T-helper 2 cell treated with Interferon-gamma antibody and Interleukin-4, amounts not matched to agents 5 μg/mL and 100 μg/mL, for 36 hours (primary cell): ENCODE data around the gene OR5AR1.
"Not testable (repeated sequence)": the region's sequence is repeated elsewhere in the genome, so short reads cannot be mapped to it uniquely, and the experiment has no call there.

Source experiments
- DNase-seq: peaks from one replicate; pipeline ENCODE4 v3.0.0; 2021; ENCODE audit warnings: low spot score
- H3K27ac Mint-ChIP-seq: one replicate; pipeline ENCODE4 v1.8.0; 2021; ENCODE audit warnings: mild to moderate bottlenecking, mixed read lengths
- H3K27me3 Mint-ChIP-seq: one replicate; pipeline ENCODE4 v1.8.0; 2021; ENCODE audit warnings: low read depth, mixed read lengths
- H3K36me3 Mint-ChIP-seq: one replicate; pipeline ENCODE4 v1.8.0; 2021; ENCODE audit warnings: low read depth, mixed read lengths
- H3K4me1 Mint-ChIP-seq: one replicate; pipeline ENCODE4 v1.8.0; 2021; ENCODE audit warnings: low read depth, mixed read lengths
- H3K4me3 Mint-ChIP-seq: one replicate; pipeline ENCODE4 v1.8.0; 2022; ENCODE audit warnings: mild to moderate bottlenecking, moderate library complexity, mixed read lengths
- H3K9me3 Mint-ChIP-seq: one replicate; pipeline ENCODE4 v1.8.0; 2021; ENCODE audit warnings: mixed read lengths

OR5AR1 gene

DNA sequence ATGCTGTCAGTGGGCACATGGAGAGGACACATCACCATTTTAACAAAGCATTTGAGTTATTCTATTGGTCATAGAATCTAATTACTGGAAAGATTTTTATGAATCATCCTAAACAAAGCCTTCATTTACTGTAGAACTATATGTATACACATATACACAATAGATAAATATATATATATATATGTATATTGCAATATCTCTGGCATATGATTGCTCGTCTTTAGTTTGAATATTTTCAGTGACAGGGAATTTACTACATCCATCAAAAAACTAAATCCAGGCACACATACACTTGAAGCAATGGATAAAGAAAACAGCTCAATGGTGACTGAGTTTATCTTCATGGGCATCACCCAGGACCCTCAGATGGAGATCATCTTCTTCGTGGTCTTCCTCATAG, at the start of gene OR5AR1:
Gene OR5AR1 (plus strand): TSS at position 301 of the 400 bp plus-strand sequence. CDS start 0 bp downstream, at position 301.
- Mint-ChIP-seq H3K27me3 (no peaks in the 10 kb centered on the region), H3K4me1 (no peaks in the 10 kb centered on the region), H3K36me3 (no peaks in the 10 kb centered on the region), H3K27ac (no peak within 1 kb of the TSS), H3K4me3 (no peak within 1 kb of the TSS), H3K9me3 (no peaks in the 10 kb centered on the region)
- no peak for DNase-seq

DNA sequence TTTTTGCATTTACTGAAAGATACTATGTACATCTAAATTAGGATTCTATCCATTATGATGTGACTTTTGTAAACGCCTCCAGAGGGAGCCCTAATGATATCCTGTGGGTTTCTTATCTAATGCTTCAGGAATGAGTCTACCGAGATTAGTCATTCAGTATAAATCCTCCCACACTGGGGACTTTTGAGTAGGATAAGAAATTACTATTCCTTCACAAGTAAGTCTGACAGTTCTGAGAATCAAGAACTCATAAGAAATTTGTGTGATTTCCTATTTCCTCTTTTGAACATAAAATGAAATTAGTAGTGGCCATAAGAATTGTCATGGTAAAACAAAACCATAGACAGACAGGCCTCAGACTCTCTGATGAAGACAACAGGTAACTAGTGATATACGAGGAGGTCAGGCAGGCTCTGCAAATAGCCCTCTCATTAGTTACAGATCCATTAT, 38.8 kb upstream of the OR5AR1 start:
- H3K27ac Mint-ChIP-seq: no peak overlapping the region
- DNase-seq: no peak
- peaks cover 4% of the 10 kb centered on the region for H3K9me3 Mint-ChIP-seq
- H3K4me1 Mint-ChIP-seq: no peaks in the 10 kb centered on the region
- H3K4me3 Mint-ChIP-seq: no peak overlapping the region
- H3K36me3 Mint-ChIP-seq: no peaks in the 10 kb centered on the region
- H3K27me3 Mint-ChIP-seq: no peaks in the 10 kb centered on the region

DNA sequence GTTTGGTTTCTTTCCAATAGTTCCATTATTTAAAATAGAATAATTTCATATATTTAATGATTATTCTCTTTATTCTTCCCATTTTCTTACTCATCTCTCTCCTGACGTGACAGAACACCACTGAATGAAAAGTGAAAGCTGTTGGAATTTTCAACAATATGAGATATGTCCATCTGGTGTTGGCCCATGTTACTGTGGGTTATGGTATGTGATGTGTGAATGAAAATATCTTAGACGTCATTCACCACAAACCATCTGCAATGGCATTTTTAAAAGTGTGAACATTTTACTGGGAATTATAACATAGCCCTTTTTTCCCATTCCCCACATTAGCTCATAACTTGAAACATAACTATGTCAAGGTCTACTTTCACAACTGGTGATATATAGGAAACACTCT, 37.5 kb upstream of the OR5AR1 start:
- H3K4me3 Mint-ChIP-seq: no peak overlapping the region
- no peaks in the 10 kb centered on the region for H3K27me3 Mint-ChIP-seq
- H3K27ac Mint-ChIP-seq: no peak overlapping the region
- peaks cover 4% of the 10 kb centered on the region for H3K9me3 Mint-ChIP-seq
- no peaks in the 10 kb centered on the region for H3K4me1 Mint-ChIP-seq
- H3K36me3 Mint-ChIP-seq: no peaks in the 10 kb centered on the region
- no peak for DNase-seq

DNA sequence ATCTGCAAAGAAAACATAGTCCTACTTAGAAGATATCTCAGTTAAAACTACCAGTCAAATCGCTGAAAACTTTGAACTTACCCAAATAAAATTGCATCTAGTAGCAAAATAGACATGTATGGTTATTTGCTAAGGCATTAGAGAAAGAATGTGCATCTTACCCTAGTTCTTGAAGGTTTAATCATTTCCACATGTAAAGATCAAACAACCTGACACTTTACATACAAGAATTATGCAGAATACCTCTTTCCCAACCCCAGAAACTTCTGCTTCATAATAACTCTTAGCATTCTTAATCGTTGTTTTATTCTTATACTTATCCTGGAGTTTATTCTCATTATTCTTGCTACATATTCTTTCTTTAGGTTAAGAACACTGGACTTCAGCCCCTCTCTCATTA, 31.2 kb upstream of the OR5AR1 start:
- H3K27ac Mint-ChIP-seq: no peak overlapping the region

DNA sequence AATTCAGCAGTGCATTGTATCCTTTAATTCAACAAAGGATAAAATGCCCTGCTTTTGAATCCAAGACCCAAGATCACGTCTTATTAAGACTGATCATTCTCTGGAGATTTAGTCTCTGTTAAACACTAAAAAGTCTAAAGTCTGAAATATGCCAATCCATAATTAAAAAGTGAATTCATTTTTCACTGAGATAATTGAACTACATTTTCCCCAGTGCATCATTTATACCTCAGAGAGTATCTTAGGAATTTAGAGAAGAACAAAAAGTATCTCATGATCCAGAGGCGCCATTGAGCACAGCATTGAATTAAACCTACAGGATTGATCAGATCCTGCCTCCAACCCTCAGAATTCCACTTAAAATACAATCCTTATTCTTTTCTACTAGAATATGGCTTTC, 26.6 kb upstream of the OR5AR1 start:
- DNase-seq: no peak
- no peak overlapping the region for H3K27ac Mint-ChIP-seq
- no peaks in the 10 kb centered on the region for H3K4me1 Mint-ChIP-seq
- H3K27me3 Mint-ChIP-seq: no peaks in the 10 kb centered on the region
- peaks cover 17% of the 10 kb centered on the region for H3K9me3 Mint-ChIP-seq
- no peak overlapping the region for H3K4me3 Mint-ChIP-seq
- H3K36me3 Mint-ChIP-seq: no peaks in the 10 kb centered on the region

More for the DNA sequence above, 31.2 kb upstream of the OR5AR1 start:
- Mint-ChIP-seq H3K27me3 (no peaks in the 10 kb centered on the region), H3K4me1 (no peaks in the 10 kb centered on the region), H3K4me3 (no peak overlapping the region), H3K9me3 (peaks cover 16% of the 10 kb centered on the region), H3K36me3 (no peaks in the 10 kb centered on the region)
- no peak for DNase-seq

DNA sequence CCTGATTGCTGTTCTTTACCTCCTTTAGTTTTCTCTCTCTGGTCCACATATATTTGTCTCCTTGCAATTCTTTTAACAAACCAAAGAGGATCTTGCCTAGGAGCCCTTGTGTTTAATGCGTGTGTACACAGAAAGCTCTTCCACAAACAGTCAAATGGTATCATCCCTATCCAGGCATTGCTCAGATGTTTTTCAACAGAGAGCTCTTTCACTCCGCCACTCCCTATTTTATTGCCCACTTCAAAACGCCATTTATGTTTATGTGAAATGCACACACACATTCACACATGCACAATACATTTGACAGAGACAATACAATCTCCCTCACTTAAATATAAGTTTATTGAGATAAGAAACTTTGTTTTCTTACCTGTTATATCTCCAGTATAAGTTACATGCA, 26.0 kb upstream of the OR5AR1 start:
- H3K36me3 Mint-ChIP-seq: no peaks in the 10 kb centered on the region
- no peaks in the 10 kb centered on the region for H3K4me1 Mint-ChIP-seq

DNA sequence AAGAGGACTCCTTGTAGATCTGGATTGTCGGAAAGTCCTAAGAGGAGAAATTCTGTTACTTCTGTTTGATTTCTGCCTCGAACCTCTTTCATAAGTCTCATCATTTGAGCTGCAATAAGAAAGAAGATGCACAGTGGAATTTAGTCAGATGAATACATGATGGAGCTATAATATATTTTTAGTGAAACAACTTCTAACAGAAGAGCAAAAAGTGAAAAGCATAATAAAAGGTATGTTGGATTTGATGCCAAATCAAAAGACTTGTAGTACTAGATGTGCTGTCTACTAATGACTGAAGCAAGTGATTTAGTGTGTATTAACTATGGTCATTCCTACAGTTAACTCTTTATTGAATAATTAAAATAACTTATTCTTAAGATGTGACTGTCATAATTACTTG, 21.1 kb upstream of the OR5AR1 start, which contains the start of gene OR5AP2:
Gene OR5AP2 (minus strand): TSS at position 101 of the 400 bp plus-strand sequence. CDS start 0 bp downstream, at position 101.
- Mint-ChIP-seq H3K4me1 (no peaks in the 10 kb centered on the region), H3K27me3 (no peaks in the 10 kb centered on the region), H3K9me3 (peaks cover 8% of the 10 kb centered on the region), H3K36me3 (no peaks in the 10 kb centered on the region), H3K4me3 (no peak within 1 kb of the TSS), H3K27ac (no peak within 1 kb of the TSS)
- DNase-seq: no peak

More for the DNA sequence above, 26.0 kb upstream of the OR5AR1 start:
- Mint-ChIP-seq H3K4me3 (no peak overlapping the region), H3K27ac (no peak overlapping the region), H3K9me3 (peaks cover 12% of the 10 kb centered on the region), H3K27me3 (no peaks in the 10 kb centered on the region)
- no peak for DNase-seq

DNA sequence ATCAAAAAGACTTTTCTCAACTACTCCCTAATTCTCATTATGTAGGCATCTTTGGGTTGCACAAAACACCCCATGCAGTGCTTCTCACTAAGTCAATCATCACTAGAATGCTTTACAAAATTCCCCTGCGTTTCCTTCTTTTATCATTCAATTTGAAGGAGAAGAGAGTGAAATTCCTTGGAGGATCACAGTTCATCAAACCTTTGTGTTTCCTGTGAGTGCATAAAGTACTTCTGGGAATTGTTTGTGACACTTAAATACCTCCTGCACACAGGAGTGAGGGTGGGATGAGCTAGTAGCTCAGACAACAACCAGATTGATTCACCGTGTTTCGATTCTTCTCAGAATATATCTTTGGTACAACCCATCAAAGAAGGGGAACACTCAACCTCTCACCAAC, 3.7 kb upstream of the OR5AR1 start:
- Mint-ChIP-seq H3K9me3 (peaks cover 5% of the 10 kb centered on the region), H3K27me3 (no peaks in the 10 kb centered on the region), H3K4me3 (no peak overlapping the region), H3K27ac (no peak overlapping the region), H3K4me1 (no peaks in the 10 kb centered on the region), H3K36me3 (no peaks in the 10 kb centered on the region)
- DNase-seq: no peak

DNA sequence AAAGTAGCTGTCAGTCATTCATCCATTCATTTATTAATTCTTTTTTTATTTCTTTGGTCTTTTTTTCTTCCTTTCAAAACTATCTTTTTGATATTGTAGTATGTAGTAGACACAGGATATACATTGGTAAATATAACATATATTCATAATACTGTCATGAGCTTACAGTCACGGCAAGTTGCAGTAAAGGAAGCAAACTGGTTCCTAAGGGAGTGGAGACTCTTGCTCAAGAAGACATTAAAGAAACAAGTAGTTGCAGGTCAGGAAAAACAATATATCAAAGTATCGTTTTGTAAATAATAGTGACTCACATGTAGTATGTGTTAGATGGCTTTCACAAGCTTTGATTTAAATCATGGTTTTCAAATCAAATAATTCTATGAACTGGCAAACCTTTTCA, 7.5 kb downstream of the OR5AR1 start:
- Mint-ChIP-seq H3K27ac (no peak overlapping the region), H3K36me3 (no peaks in the 10 kb centered on the region), H3K9me3 (peaks cover 16% of the 10 kb centered on the region), H3K27me3 (no peaks in the 10 kb centered on the region), H3K4me3 (no peak overlapping the region), H3K4me1 (no peaks in the 10 kb centered on the region)
- no peak for DNase-seq

DNA sequence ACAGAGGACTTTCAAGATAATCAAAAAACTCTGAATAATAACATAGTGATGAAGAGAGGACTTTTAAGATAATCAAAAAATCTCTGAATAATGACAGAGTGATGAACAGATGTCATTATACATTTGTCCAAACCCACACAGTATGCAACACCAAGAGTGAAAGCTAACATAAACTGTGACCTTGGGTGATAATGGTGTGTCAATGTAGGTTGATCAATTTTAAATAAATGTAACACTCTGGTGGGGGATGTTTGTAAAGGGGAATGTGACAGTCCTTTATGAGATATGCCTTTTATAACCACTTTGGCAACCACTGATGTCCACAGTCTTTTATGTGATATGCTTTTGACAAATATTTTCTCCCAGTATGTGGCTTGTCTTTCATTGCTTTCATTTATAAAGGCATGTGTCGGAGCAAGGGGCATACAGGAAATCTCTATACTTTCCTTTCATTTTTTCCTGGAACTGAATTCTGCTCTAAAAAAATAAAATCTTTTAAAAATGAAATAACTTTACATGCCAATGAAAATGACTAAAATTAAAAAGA, 25.1 kb downstream of the OR5AR1 start:
- H3K36me3 Mint-ChIP-seq: no peaks in the 10 kb centered on the region
- H3K27ac Mint-ChIP-seq: no peak overlapping the region

DNA sequence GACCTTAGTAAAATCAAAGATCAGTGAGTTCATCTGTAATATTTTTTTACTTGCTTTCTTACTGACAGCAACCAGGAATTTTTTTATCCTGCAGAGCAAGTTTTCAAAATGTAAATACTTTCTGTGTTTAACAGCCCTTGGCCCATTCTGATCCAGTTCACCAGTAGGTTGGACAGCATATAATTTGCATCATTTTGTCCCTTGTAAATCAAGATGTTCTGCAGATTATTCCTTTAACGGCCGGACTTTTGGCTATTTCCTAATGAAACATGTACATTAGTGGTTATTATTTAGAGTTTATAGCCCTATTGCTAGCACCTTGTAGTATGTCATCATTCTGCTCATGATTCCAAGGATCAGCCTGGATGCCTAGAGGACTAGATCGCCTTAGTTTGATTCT, 27.7 kb downstream of the OR5AR1 start:
- peaks cover 10% of the 10 kb centered on the region for H3K9me3 Mint-ChIP-seq
- H3K4me3 Mint-ChIP-seq, H3K27me3 Mint-ChIP-seq, H3K27ac Mint-ChIP-seq, H3K4me1 Mint-ChIP-seq, DNase-seq, H3K36me3 Mint-ChIP-seq: not testable (repeated sequence)

More for the DNA sequence above, 25.1 kb downstream of the OR5AR1 start:
- Mint-ChIP-seq H3K4me1 (no peaks in the 10 kb centered on the region), H3K4me3 (no peak overlapping the region), H3K27me3 (no peaks in the 10 kb centered on the region), H3K9me3 (peaks cover 13% of the 10 kb centered on the region)
- no peak for DNase-seq

DNA sequence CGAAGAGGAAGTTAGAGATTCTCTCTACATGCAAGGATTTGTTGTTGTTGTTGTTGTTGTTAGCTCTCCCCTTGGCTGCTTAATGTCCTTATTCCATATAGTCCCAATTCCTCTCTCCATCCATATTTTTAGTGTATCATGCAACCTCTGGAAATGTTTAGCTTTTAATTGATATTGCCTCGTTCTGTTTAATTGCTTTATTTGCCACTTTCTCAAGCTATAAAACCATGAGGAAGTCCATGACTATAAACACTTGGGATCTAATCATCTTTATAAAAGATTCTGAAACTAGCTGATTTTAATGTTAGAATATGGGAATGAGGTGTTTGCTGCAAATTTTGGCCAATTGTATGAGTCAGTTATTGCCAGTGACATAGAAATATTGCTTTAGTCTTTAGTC, 29.9 kb downstream of the OR5AR1 start:
- Mint-ChIP-seq H3K27me3 (no peaks in the 10 kb centered on the region), H3K36me3 (no peaks in the 10 kb centered on the region), H3K9me3 (peaks cover 12% of the 10 kb centered on the region), H3K4me3 (no peak overlapping the region), H3K4me1 (no peaks in the 10 kb centered on the region), H3K27ac (no peak overlapping the region)
- DNase-seq: no peak

DNA sequence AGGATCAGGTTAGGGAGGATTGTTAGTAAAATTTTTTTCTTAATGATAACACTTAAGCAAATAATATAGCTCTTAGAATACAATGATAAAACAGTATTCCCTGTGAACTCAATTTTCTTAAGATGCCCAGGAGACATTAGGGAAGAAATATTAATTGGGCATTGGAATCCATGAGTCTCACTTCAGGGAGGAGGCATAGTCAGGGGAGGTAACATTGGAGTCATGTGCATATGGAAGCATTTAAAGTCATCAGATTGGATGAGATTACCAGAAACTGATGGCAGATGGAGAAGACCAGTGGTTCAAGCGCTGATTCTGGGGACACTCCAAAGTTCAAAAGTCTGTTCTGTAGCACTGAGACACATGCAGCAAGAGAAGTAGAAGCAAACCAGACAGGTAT, 35.3 kb downstream of the OR5AR1 start, which contains the start of gene OR9G1:
Gene OR9G1 (plus strand): TSS at position 301 of the 400 bp plus-strand sequence. CDS start 1,293 bp downstream, outside the sequence.
- peaks cover 23% of the 10 kb centered on the region for H3K9me3 Mint-ChIP-seq
- no peaks in the 10 kb centered on the region for H3K4me1 Mint-ChIP-seq
- DNase-seq: no peak
- no peak within 1 kb of the TSS for H3K27ac Mint-ChIP-seq
- no peak within 1 kb of the TSS for H3K4me3 Mint-ChIP-seq
- H3K27me3 Mint-ChIP-seq: no peaks in the 10 kb centered on the region
- no peaks in the 10 kb centered on the region for H3K36me3 Mint-ChIP-seq

DNA sequence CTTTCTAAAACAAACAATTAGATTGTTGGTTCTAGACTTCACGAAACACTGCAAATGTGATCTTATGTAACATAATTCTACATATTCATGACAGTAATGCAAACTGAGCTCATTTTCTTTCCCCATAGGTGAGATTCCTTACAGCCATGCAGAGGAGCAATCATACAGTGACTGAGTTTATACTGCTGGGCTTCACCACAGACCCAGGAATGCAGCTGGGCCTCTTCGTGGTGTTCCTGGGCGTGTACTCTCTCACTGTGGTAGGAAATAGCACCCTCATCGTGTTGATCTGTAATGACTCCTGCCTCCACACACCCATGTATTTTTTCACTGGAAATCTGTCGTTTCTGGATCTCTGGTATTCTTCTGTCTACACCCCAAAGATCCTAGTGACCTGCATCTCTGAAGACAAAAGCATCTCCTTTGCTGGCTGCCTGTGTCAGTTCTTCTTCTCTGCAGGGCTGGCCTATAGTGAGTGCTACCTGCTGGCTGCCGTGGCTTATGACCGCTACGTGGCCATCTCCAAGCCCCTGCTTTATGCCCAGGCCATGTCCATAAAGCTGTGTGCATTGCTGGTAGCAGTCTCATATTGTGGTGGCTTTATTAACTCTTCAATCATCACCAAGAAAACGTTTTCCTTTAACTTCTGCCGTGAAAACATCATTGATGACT, 36.9 kb downstream of the OR5AR1 start:
- Mint-ChIP-seq H3K4me3 (no peak overlapping the region), H3K36me3 (no peaks in the 10 kb centered on the region), H3K4me1 (no peaks in the 10 kb centered on the region), H3K27ac (no peak overlapping the region), H3K27me3 (no peaks in the 10 kb centered on the region), H3K9me3 (peaks cover 21% of the 10 kb centered on the region)
- no peak for DNase-seq
